Measurements from ENCODE around the gene AGBL1. TPM values are rescaled to one million over a fixed set of nuclear protein-coding genes. Genes with fewer than 3 reads are reported as not detected.

The AGBL1 gene
- total and polyA plus RNA-seq, 2 experiments from 2014 or later: not detected

GRCh38 chr15:86159468-86159867 is 79.8 kb downstream of the AGBL1 start:
- no peaks in the 10 kb centered on the region for H3K79me2 ChIP-seq (ENCODE audit: insufficient read depth)
- H4K20me1 ChIP-seq (ENCODE audit: insufficient read depth): no peaks in the 10 kb centered on the region
- H3F3A ChIP-seq (ENCODE audit: insufficient read depth): no peaks in the 10 kb centered on the region
- no peak overlapping the region for H3K4me2 ChIP-seq (ENCODE audit: unreplicated experiment)
- H3K9ac ChIP-seq: no peak overlapping the region
- H3K4me1 ChIP-seq (ENCODE audit: insufficient read depth): no peaks in the 10 kb centered on the region
- no peak for DNase-seq
- H3K27me3 ChIP-seq (replicated peaks; ENCODE audit: insufficient read depth): no peaks in the 10 kb centered on the region
- H2AFZ ChIP-seq: no peak overlapping the region
- no peak for TF ChIP-seq EZH2phosphoT487 (IDR thresholded peaks at IDR 0.05; ENCODE audit: insufficient read depth, low read depth)
- no peak for TF ChIP-seq EZH2 (IDR thresholded peaks at IDR 0.05; ENCODE audit: insufficient read depth, poor library complexity, severe bottlenecking)
- in situ Hi-C loops (cut with MboI): no loop called here
- no peak overlapping the region for H3K27ac ChIP-seq
- no peaks in the 10 kb centered on the region for H3K36me3 ChIP-seq (ENCODE audit: low read depth)
- H3K9me3 ChIP-seq (ENCODE audit: low read depth): no peaks in the 10 kb centered on the region
- no peaks in the 10 kb centered on the region for H3K9me2 ChIP-seq (ENCODE audit: insufficient read depth)
- H3K4me3 ChIP-seq: no peak overlapping the region
- 7 to 13% methylated on average over 3 of the region's 3 CpGs for WGBS, 2 experiments (ENCODE audit: low coverage in 1 of 2, low lambda C conversion rate in 2 of 2, missing lambda C conversion rate in 2 of 2)

- Histone ChIP-seq H3K9ac (no peak overlapping the region), H3K27me3 (replicated peaks; ENCODE audit: insufficient read depth) (no peaks in the 10 kb centered on the region), H3K4me2 (ENCODE audit: unreplicated experiment) (no peak overlapping the region), H3K9me2 (ENCODE audit: insufficient read depth) (no peaks in the 10 kb centered on the region), H3K9me3 (ENCODE audit: low read depth) (no peaks in the 10 kb centered on the region), H2AFZ (no peak overlapping the region), H3K36me3 (ENCODE audit: low read depth) (no peaks in the 10 kb centered on the region), H3K4me1 (ENCODE audit: insufficient read depth) (no peaks in the 10 kb centered on the region), H3K79me2 (ENCODE audit: insufficient read depth) (no peaks in the 10 kb centered on the region), H3K4me3 (no peak overlapping the region), H3F3A (ENCODE audit: insufficient read depth) (no peaks in the 10 kb centered on the region), H4K20me1 (ENCODE audit: insufficient read depth) (no peaks in the 10 kb centered on the region), H3K27ac (no peak overlapping the region)
- no peak for DNase-seq
- TF ChIP-seq EZH2phosphoT487 (IDR thresholded peaks at IDR 0.05; ENCODE audit: insufficient read depth, low read depth) (no peak), EZH2 (IDR thresholded peaks at IDR 0.05; ENCODE audit: insufficient read depth, poor library complexity, severe bottlenecking) (no peak)
- WGBS, 2 experiments (ENCODE audit: low coverage in 1 of 2, low lambda C conversion rate in 2 of 2, missing lambda C conversion rate in 2 of 2): 12 to 24% methylated on average over 5 of the region's 5 CpGs
- in situ Hi-C loops (cut with MboI): no loop called here
Measured at GRCh38 chr15:86161250-86161649, 81.6 kb downstream of the AGBL1 start.

GRCh38 chr15:86162172-86162591 is 82.5 kb downstream of the AGBL1 start:
- no peaks in the 10 kb centered on the region for H3K79me2 ChIP-seq (ENCODE audit: insufficient read depth)
- no peaks in the 10 kb centered on the region for H3K4me1 ChIP-seq (ENCODE audit: insufficient read depth)
- no peaks in the 10 kb centered on the region for H3F3A ChIP-seq (ENCODE audit: insufficient read depth)
- no peaks in the 10 kb centered on the region for H3K9me3 ChIP-seq (ENCODE audit: low read depth)
- H4K20me1 ChIP-seq (ENCODE audit: insufficient read depth): no peaks in the 10 kb centered on the region
- no peaks in the 10 kb centered on the region for H3K9me2 ChIP-seq (ENCODE audit: insufficient read depth)
- DNase-seq: no peak
- 26% methylated on average over 2 of the region's 2 CpGs for WGBS, 2 experiments (ENCODE audit: low coverage in 1 of 2, low lambda C conversion rate in 2 of 2, missing lambda C conversion rate in 2 of 2)
- no peak overlapping the region for H3K4me3 ChIP-seq
- H2AFZ ChIP-seq: no peak overlapping the region
- no peak overlapping the region for H3K9ac ChIP-seq
- H3K36me3 ChIP-seq (ENCODE audit: low read depth): no peaks in the 10 kb centered on the region
- in situ Hi-C loops (cut with MboI): no loop called here
- no peak for TF ChIP-seq EZH2phosphoT487 (IDR thresholded peaks at IDR 0.05; ENCODE audit: insufficient read depth, low read depth)
- TF ChIP-seq EZH2 (IDR thresholded peaks at IDR 0.05; ENCODE audit: insufficient read depth, poor library complexity, severe bottlenecking): no peak
- H3K4me2 ChIP-seq (ENCODE audit: unreplicated experiment): no peak overlapping the region
- no peak overlapping the region for H3K27ac ChIP-seq
- H3K27me3 ChIP-seq (replicated peaks; ENCODE audit: insufficient read depth): no peaks in the 10 kb centered on the region

GRCh38 chr15:86162641-86163040 is 83.0 kb downstream of the AGBL1 start:
- no peaks in the 10 kb centered on the region for H4K20me1 ChIP-seq (ENCODE audit: insufficient read depth)
- no peak overlapping the region for H3K27ac ChIP-seq
- TF ChIP-seq EZH2 (IDR thresholded peaks at IDR 0.05; ENCODE audit: insufficient read depth, poor library complexity, severe bottlenecking) (no peak), EZH2phosphoT487 (IDR thresholded peaks at IDR 0.05; ENCODE audit: insufficient read depth, low read depth) (no peak)
- no peaks in the 10 kb centered on the region for H3K9me2 ChIP-seq (ENCODE audit: insufficient read depth)
- H3K4me3 ChIP-seq: no peak overlapping the region
- no peaks in the 10 kb centered on the region for H3K27me3 ChIP-seq (replicated peaks; ENCODE audit: insufficient read depth)
- no peaks in the 10 kb centered on the region for H3K36me3 ChIP-seq (ENCODE audit: low read depth)
- 5 to 6% methylated on average over 2 of the region's 2 CpGs for WGBS, 2 experiments (ENCODE audit: low coverage in 1 of 2, low lambda C conversion rate in 2 of 2, missing lambda C conversion rate in 2 of 2)
- H3K4me1 ChIP-seq (ENCODE audit: insufficient read depth): no peaks in the 10 kb centered on the region
- no peaks in the 10 kb centered on the region for H3F3A ChIP-seq (ENCODE audit: insufficient read depth)
- H3K9ac ChIP-seq: no peak overlapping the region
- H2AFZ ChIP-seq: no peak overlapping the region
- DNase-seq: no peak
- no peaks in the 10 kb centered on the region for H3K9me3 ChIP-seq (ENCODE audit: low read depth)
- H3K79me2 ChIP-seq (ENCODE audit: insufficient read depth): no peaks in the 10 kb centered on the region
- in situ Hi-C loops (cut with MboI): no loop called here
- H3K4me2 ChIP-seq (ENCODE audit: unreplicated experiment): no peak overlapping the region

GRCh38 chr15:86163816-86164215 is 84.1 kb downstream of the AGBL1 start:
- H2AFZ ChIP-seq: no peak overlapping the region
- no peaks in the 10 kb centered on the region for H3F3A ChIP-seq (ENCODE audit: insufficient read depth)
- no peaks in the 10 kb centered on the region for H3K27me3 ChIP-seq (replicated peaks; ENCODE audit: insufficient read depth)
- TF ChIP-seq EZH2phosphoT487 (IDR thresholded peaks at IDR 0.05; ENCODE audit: insufficient read depth, low read depth): no peak
- no peak for TF ChIP-seq EZH2 (IDR thresholded peaks at IDR 0.05; ENCODE audit: insufficient read depth, poor library complexity, severe bottlenecking)
- no peaks in the 10 kb centered on the region for H3K4me1 ChIP-seq (ENCODE audit: insufficient read depth)
- DNase-seq: no peak
- no peak overlapping the region for H3K4me3 ChIP-seq
- no peaks in the 10 kb centered on the region for H4K20me1 ChIP-seq (ENCODE audit: insufficient read depth)
- H3K27ac ChIP-seq: no peak overlapping the region
- H3K9me2 ChIP-seq (ENCODE audit: insufficient read depth): no peaks in the 10 kb centered on the region
- no peaks in the 10 kb centered on the region for H3K9me3 ChIP-seq (ENCODE audit: low read depth)
- WGBS, 2 experiments (ENCODE audit: low coverage in 1 of 2, low lambda C conversion rate in 2 of 2, missing lambda C conversion rate in 2 of 2): 0 to 6% methylated on average over 2 of the region's 2 CpGs
- H3K36me3 ChIP-seq (ENCODE audit: low read depth): no peaks in the 10 kb centered on the region
- no peak overlapping the region for H3K9ac ChIP-seq
- no peaks in the 10 kb centered on the region for H3K79me2 ChIP-seq (ENCODE audit: insufficient read depth)
- in situ Hi-C loops (cut with MboI): no loop called here
- no peak overlapping the region for H3K4me2 ChIP-seq (ENCODE audit: unreplicated experiment)

Data from GM23248 (cell line).